ENCODE measurements around the gene IMPACT. TPM values are rescaled to one million over a fixed set of nuclear protein-coding genes. Genes with fewer than 3 reads are reported as not detected.

The IMPACT gene
- total RNA-seq, 1 experiment from 2014 or later: 48.8 TPM

DNA sequence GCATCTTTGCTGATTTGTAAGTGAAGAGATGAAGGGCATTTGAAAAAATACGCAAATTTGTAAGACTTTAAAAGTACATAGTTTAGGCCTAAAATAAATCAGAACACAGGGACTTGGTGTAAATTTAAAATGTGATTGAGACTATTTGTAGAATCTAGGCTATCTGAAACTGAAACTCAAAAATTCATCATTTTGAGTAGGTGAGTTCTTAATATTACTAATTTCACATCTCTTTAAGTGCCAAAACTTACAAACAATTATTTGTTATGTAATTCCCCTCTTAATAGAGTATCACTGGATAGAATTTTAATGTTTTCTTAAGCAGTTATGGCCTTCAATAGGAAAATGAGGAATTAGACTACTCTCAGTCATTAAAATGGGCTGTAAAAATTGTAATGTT lies 20.0 kb downstream of the IMPACT start (continued):
- TF ChIP-seq SP1 (CRISPR knock-in tag; conservative IDR thresholded peaks at IDR 0.05) (no peak), JAZF1 (CRISPR knock-in tag; IDR thresholded peaks at IDR 0.05) (no peak), TCF7 (CRISPR knock-in tag; IDR thresholded peaks at IDR 0.05; ENCODE audit: low read depth) (no peak)
- TF ChIP-seq, protein P1, sequence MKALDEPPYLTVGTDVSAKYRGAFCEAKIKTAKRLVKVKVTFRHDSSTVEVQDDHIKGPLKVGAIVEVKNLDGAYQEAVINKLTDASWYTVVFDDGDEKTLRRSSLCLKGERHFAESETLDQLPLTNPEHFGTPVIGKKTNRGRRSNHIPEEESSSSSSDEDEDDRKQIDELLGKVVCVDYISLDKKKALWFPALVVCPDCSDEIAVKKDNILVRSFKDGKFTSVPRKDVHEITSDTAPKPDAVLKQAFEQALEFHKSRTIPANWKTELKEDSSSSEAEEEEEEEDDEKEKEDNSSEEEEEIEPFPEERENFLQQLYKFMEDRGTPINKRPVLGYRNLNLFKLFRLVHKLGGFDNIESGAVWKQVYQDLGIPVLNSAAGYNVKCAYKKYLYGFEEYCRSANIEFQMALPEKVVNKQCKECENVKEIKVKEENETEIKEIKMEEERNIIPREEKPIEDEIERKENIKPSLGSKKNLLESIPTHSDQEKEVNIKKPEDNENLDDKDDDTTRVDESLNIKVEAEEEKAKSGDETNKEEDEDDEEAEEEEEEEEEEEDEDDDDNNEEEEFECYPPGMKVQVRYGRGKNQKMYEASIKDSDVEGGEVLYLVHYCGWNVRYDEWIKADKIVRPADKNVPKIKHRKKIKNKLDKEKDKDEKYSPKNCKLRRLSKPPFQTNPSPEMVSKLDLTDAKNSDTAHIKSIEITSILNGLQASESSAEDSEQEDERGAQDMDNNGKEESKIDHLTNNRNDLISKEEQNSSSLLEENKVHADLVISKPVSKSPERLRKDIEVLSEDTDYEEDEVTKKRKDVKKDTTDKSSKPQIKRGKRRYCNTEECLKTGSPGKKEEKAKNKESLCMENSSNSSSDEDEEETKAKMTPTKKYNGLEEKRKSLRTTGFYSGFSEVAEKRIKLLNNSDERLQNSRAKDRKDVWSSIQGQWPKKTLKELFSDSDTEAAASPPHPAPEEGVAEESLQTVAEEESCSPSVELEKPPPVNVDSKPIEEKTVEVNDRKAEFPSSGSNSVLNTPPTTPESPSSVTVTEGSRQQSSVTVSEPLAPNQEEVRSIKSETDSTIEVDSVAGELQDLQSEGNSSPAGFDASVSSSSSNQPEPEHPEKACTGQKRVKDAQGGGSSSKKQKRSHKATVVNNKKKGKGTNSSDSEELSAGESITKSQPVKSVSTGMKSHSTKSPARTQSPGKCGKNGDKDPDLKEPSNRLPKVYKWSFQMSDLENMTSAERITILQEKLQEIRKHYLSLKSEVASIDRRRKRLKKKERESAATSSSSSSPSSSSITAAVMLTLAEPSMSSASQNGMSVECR (CRISPR knock-in tag; IDR thresholded peaks at IDR 0.05; ENCODE audit: borderline replicate concordance): no peak

- ATAC-seq: no peak
- CTCF ChIA-PET: interaction anchor here (0.5 to 2.1 kb wide), 13 partner anchors 11 to 863 kb away, joined by 3 to 21 read pairs (median 4); no protein-coding TSS in a partner anchor
- POLR2A ChIA-PET: no interaction called here
Measured at GRCh38 chr18:24446953-24447538, 20.6 kb downstream of the IMPACT start.

DNA sequence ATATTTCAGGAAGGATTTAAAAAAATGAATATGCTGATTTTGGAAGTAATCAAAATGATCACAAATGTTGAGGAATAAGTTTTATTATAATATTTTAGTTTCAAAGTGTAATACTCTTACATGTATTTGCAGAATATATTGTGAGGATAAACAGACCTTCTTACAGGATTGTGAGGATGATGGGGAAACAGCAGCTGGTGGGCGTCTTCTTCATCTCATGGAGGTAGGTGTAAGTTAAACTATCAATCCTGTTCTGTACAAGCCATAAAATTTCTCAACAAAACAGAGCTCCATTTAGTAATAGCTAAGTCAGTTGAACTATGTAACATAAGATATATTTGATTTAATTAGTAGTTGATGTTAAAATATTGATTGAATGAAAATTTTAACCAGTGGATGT lies 21.5 kb downstream of the IMPACT start:
- ChIA-PET POLR2A (interaction anchor here (1.0 kb wide), 1 partner anchor 246 kb away, joined by 3 read pairs; no protein-coding TSS in a partner anchor), CTCF (interaction anchor here (1.1 to 2.1 kb wide), 2 partner anchors 41 to 88 kb away, joined by 6 to 21 read pairs; no protein-coding TSS in a partner anchor)
- no peak overlapping the region for H3K27ac Mint-ChIP-seq
- no peaks in the 10 kb centered on the region for H3K27me3 Mint-ChIP-seq (ENCODE audit: low read depth)
- peaks cover 45% of the 10 kb centered on the region for H3K36me3 Mint-ChIP-seq
- TF ChIP-seq IRF2 (CRISPR knock-in tag; IDR thresholded peaks at IDR 0.05; ENCODE audit: borderline replicate concordance, low read depth): no peak
- TF ChIP-seq SMAD3 (CRISPR knock-in tag; IDR thresholded peaks at IDR 0.05; ENCODE audit: borderline replicate concordance): no peak
- TF ChIP-seq, protein P2, sequence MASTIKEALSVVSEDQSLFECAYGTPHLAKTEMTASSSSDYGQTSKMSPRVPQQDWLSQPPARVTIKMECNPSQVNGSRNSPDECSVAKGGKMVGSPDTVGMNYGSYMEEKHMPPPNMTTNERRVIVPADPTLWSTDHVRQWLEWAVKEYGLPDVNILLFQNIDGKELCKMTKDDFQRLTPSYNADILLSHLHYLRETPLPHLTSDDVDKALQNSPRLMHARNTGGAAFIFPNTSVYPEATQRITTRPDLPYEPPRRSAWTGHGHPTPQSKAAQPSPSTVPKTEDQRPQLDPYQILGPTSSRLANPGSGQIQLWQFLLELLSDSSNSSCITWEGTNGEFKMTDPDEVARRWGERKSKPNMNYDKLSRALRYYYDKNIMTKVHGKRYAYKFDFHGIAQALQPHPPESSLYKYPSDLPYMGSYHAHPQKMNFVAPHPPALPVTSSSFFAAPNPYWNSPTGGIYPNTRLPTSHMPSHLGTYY (CRISPR knock-in tag; IDR thresholded peaks at IDR 0.05): no peak
- TF ChIP-seq ETV6 (CRISPR knock-in tag; IDR thresholded peaks at IDR 0.05): no peak
- TF ChIP-seq, protein P3, sequence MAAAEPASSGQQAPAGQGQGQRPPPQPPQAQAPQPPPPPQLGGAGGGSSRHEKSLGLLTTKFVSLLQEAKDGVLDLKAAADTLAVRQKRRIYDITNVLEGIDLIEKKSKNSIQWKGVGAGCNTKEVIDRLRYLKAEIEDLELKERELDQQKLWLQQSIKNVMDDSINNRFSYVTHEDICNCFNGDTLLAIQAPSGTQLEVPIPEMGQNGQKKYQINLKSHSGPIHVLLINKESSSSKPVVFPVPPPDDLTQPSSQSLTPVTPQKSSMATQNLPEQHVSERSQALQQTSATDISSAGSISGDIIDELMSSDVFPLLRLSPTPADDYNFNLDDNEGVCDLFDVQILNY (CRISPR knock-in tag; IDR thresholded peaks at IDR 0.05): no peak
- TF ChIP-seq, protein P4, sequence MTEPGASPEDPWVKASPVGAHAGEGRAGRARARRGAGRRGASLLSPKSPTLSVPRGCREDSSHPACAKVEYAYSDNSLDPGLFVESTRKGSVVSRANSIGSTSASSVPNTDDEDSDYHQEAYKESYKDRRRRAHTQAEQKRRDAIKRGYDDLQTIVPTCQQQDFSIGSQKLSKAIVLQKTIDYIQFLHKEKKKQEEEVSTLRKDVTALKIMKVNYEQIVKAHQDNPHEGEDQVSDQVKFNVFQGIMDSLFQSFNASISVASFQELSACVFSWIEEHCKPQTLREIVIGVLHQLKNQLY (CRISPR knock-in tag; IDR thresholded peaks at IDR 0.05): no peak
- no peak overlapping the region for H3K4me3 Mint-ChIP-seq
- H3K4me1 Mint-ChIP-seq: no peaks in the 10 kb centered on the region
- no peaks in the 10 kb centered on the region for H3K9me3 Mint-ChIP-seq
- DNase-seq (ENCODE audit: low spot score) (no peak), ATAC-seq (no peak)

More at GRCh38 chr18:24446953-24447538, 20.6 kb downstream of the IMPACT start:
- no peaks in the 10 kb centered on the region for H3K4me1 Mint-ChIP-seq
- TF ChIP-seq JAZF1 (CRISPR knock-in tag; IDR thresholded peaks at IDR 0.05) (no peak), RELA (CRISPR knock-in tag; IDR thresholded peaks at IDR 0.05; ENCODE audit: borderline replicate concordance) (no peak)
- H3K4me3 Mint-ChIP-seq: no peak overlapping the region
- no peak for DNase-seq (ENCODE audit: low spot score)
- no peaks in the 10 kb centered on the region for H3K27me3 Mint-ChIP-seq (ENCODE audit: low read depth)
- H3K36me3 Mint-ChIP-seq: peaks cover 45% of the 10 kb centered on the region
- H3K9me3 Mint-ChIP-seq: no peaks in the 10 kb centered on the region
- H3K27ac Mint-ChIP-seq: no peak overlapping the region

DNA sequence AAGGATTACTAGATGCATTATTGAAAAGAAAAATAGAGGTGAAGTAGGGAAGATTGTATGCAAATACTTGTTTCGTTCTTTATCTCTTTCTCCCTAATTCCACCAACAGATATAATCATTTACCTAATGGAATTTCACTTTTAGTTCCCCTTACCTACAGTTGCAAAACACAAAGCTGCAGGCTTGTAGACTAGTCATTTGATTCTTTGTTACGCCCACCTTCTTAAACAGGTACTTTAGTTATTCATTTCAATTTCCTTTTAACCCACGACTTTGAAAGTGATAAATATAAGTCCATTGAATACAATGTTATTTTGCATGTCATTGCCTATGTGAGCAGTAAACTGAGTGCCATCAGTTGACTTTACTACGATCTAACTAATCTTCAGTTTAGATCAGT lies 30.1 kb downstream of the IMPACT start:
- H3K4me1 Mint-ChIP-seq: no peaks in the 10 kb centered on the region
- CTCF ChIA-PET: no interaction called here
- no peak overlapping the region for H3K27ac Mint-ChIP-seq
- TF ChIP-seq, protein P5, sequence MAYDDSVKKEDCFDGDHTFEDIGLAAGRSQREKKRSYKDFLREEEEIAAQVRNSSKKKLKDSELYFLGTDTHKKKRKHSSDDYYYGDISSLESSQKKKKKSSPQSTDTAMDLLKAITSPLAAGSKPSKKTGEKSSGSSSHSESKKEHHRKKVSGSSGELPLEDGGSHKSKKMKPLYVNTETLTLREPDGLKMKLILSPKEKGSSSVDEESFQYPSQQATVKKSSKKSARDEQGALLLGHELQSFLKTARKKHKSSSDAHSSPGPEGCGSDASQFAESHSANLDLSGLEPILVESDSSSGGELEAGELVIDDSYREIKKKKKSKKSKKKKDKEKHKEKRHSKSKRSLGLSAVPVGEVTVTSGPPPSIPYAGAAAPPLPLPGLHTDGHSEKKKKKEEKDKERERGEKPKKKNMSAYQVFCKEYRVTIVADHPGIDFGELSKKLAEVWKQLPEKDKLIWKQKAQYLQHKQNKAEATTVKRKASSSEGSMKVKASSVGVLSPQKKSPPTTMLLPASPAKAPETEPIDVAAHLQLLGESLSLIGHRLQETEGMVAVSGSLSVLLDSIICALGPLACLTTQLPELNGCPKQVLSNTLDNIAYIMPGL (CRISPR knock-in tag; IDR thresholded peaks at IDR 0.05): no peak
- TF ChIP-seq ETV6 (CRISPR knock-in tag; IDR thresholded peaks at IDR 0.05) (no peak), CBFB (CRISPR knock-in tag; IDR thresholded peaks at IDR 0.05; ENCODE audit: low read depth) (no peak), HMGA2 (CRISPR knock-in tag; IDR thresholded peaks at IDR 0.05) (no peak), GABPB1 (CRISPR knock-in tag; IDR thresholded peaks at IDR 0.05) (no peak)
- no peak overlapping the region for H3K4me3 Mint-ChIP-seq
- POLR2A ChIA-PET: no interaction called here
- no peak for ATAC-seq
- H3K36me3 Mint-ChIP-seq: peaks cover 13% of the 10 kb centered on the region
- H3K27me3 Mint-ChIP-seq (ENCODE audit: low read depth): no peaks in the 10 kb centered on the region
- DNase-seq (ENCODE audit: low spot score): no peak
- H3K9me3 Mint-ChIP-seq: 0 out of 2 replicates have a peak, but pooled peaks cover 5% of the 10 kb centered on the region

Measured in WTC11 (cell line).